ENCODE data around the gene POLR2H. TPM values are rescaled to one million over a fixed set of nuclear protein-coding genes. Genes with fewer than 3 reads are reported as not detected.

Gene POLR2H
- total and polyA plus RNA-seq, 2 experiments from 2014 or later = 66.3 to 81.2 TPM

DNA sequence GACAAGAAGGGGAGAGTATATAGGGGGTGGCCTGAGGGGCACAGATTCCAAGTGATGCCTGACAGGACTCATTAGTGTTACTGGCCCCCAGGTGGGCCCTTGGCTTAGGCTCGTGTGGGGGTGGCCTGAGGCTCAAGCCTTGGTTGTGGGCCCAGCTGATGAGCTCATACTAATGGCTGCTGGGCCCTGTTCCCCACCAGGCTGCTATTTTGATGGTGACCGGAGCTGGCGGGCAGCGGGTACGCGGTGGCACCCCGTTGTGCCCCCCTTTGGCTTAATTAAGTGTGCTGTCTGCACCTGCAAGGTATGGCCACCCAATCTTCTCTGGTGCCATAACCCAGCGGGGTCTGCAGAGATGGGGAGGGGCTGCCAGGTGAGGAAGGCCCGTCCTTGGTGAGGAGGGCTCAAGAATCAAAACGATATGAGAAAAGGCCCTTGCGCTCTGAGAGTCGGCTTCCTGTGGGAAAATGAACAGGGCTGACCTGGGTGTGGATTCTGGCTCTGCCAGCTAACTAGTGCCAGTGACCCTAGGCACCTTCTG lies 25.7 kb downstream of the POLR2H start:
- Histone ChIP-seq H3K9me3 (ENCODE audit: low read depth) (no peaks in the 10 kb centered on the region), H3K9me2 (ENCODE audit: insufficient read depth) (no peaks in the 10 kb centered on the region), H4K20me1 (ENCODE audit: insufficient read depth) (no peaks in the 10 kb centered on the region), H3K27ac (no peak overlapping the region), H3K9ac (no peak overlapping the region), H3K4me3 (no peak overlapping the region), H2AFZ (no peak overlapping the region), H3F3A (ENCODE audit: insufficient read depth) (no peaks in the 10 kb centered on the region), H3K4me1 (ENCODE audit: insufficient read depth) (no peaks in the 10 kb centered on the region), H3K4me2 (ENCODE audit: unreplicated experiment) (no peak overlapping the region), H3K36me3 (ENCODE audit: low read depth) (no peaks in the 10 kb centered on the region), H3K27me3 (replicated peaks; ENCODE audit: insufficient read depth) (peaks cover 5% of the 10 kb centered on the region; the same call in 1 of the 2 replicates), H3K79me2 (ENCODE audit: insufficient read depth) (no peaks in the 10 kb centered on the region)
- 88 to 92% methylated on average over 12 of the region's 12 CpGs for WGBS, 2 experiments (ENCODE audit: low coverage in 1 of 2, low lambda C conversion rate in 2 of 2, missing lambda C conversion rate in 2 of 2)
- in situ Hi-C loops (cut with MboI) = no loop called here
- no peak for DNase-seq
- TF ChIP-seq EZH2 (IDR thresholded peaks at IDR 0.05; ENCODE audit: insufficient read depth, poor library complexity, severe bottlenecking) (no peak), EZH2phosphoT487 (IDR thresholded peaks at IDR 0.05; ENCODE audit: insufficient read depth, low read depth) (no peak)

DNA sequence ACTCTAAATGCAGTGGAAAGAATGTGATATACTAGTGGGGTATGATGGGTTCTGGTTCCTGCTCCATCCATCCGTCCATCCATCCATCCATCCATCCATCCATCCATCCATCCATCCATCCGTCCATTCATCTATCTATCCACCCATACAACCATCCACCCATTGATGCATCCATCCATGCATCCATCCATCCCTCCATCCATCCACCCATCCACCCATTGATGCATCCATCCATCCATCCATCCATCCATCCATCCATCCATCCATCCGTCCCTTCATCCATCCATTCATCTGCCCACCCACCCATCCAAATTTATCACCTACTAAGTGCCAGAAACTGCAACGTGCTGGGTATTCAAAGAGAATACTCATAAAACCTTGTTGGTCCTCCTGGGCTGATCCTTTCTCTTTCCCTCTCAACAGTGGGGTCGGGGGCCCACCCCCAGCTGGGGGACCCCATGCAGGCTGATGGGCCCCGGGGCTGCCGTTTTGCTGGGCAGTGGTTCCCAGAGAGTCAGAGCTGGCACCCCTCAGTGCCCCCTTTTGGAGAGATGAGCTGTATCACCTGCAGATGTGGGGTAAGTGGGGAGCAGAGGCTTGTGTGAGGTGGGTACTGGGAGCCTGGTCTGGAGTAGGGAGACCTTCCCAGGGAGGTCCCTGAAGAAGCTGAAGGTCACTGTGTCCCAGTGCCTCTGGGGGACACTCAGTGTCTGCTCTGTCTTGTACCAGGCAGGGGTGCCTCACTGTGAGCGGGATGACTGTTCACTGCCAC lies 26.8 kb downstream of the POLR2H start:
- 70 to 76% methylated on average over 8 of the region's 8 CpGs for WGBS, 2 experiments (ENCODE audit: low coverage in 1 of 2, low lambda C conversion rate in 2 of 2, missing lambda C conversion rate in 2 of 2)
- no peak for DNase-seq
- Histone ChIP-seq H3K4me2 (ENCODE audit: unreplicated experiment) (no peak overlapping the region), H3K9ac (no peak overlapping the region), H4K20me1 (ENCODE audit: insufficient read depth) (no peaks in the 10 kb centered on the region), H3F3A (ENCODE audit: insufficient read depth) (no peaks in the 10 kb centered on the region), H3K9me3 (ENCODE audit: low read depth) (no peaks in the 10 kb centered on the region), H3K4me3 (no peak overlapping the region), H3K27me3 (replicated peaks; ENCODE audit: insufficient read depth) (no peaks in the 10 kb centered on the region), H3K4me1 (ENCODE audit: insufficient read depth) (no peaks in the 10 kb centered on the region), H2AFZ (no peak overlapping the region), H3K9me2 (ENCODE audit: insufficient read depth) (no peaks in the 10 kb centered on the region), H3K79me2 (ENCODE audit: insufficient read depth) (no peaks in the 10 kb centered on the region), H3K36me3 (ENCODE audit: low read depth) (no peaks in the 10 kb centered on the region), H3K27ac (no peak overlapping the region)
- TF ChIP-seq EZH2 (IDR thresholded peaks at IDR 0.05; ENCODE audit: insufficient read depth, poor library complexity, severe bottlenecking) (no peak), EZH2phosphoT487 (IDR thresholded peaks at IDR 0.05; ENCODE audit: insufficient read depth, low read depth) (no peak)
- in situ Hi-C loops (cut with MboI) = no loop called here

GRCh38 chr3:184388936-184389230 lies 27.4 kb downstream of the POLR2H start:
- H3K27me3 ChIP-seq (replicated peaks; ENCODE audit: insufficient read depth) = peaks cover 3% of the 10 kb centered on the region; the same call in 1 of the 2 replicates
- H3F3A ChIP-seq (ENCODE audit: insufficient read depth) = no peaks in the 10 kb centered on the region
- no peak overlapping the region for H3K4me2 ChIP-seq (ENCODE audit: unreplicated experiment)
- H3K4me3 ChIP-seq = no peak overlapping the region
- no peak overlapping the region for H3K27ac ChIP-seq
- no peak for DNase-seq
- no peak overlapping the region for H2AFZ ChIP-seq
- no peak for TF ChIP-seq EZH2 (IDR thresholded peaks at IDR 0.05; ENCODE audit: insufficient read depth, poor library complexity, severe bottlenecking)
- TF ChIP-seq EZH2phosphoT487 (IDR thresholded peaks at IDR 0.05; ENCODE audit: insufficient read depth, low read depth) = no peak
- H3K4me1 ChIP-seq (ENCODE audit: insufficient read depth) = no peaks in the 10 kb centered on the region
- H3K79me2 ChIP-seq (ENCODE audit: insufficient read depth) = no peaks in the 10 kb centered on the region
- H3K9me2 ChIP-seq (ENCODE audit: insufficient read depth) = no peaks in the 10 kb centered on the region
- no peaks in the 10 kb centered on the region for H3K9me3 ChIP-seq (ENCODE audit: low read depth)
- WGBS, 2 experiments (ENCODE audit: low coverage in 1 of 2, low lambda C conversion rate in 2 of 2, missing lambda C conversion rate in 2 of 2) = 81 to 82% methylated on average over 8 of the region's 8 CpGs
- no peak overlapping the region for H3K9ac ChIP-seq
- in situ Hi-C loops (cut with MboI) = no loop called here
- H3K36me3 ChIP-seq (ENCODE audit: low read depth) = no peaks in the 10 kb centered on the region
- no peaks in the 10 kb centered on the region for H4K20me1 ChIP-seq (ENCODE audit: insufficient read depth)

DNA sequence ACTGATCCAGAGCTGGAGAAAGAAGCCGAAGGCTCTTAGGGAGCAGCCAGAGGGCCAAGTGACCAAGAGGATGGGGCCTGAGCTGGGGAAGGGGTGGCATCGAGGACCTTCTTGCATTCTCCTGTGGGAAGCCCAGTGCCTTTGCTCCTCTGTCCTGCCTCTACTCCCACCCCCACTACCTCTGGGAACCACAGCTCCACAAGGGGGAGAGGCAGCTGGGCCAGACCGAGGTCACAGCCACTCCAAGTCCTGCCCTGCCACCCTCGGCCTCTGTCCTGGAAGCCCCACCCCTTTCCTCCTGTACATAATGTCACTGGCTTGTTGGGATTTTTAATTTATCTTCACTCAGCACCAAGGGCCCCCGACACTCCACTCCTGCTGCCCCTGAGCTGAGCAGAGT lies 27.9 kb downstream of the POLR2H start:
- no peaks in the 10 kb centered on the region for H4K20me1 ChIP-seq (ENCODE audit: insufficient read depth)
- in situ Hi-C loops (cut with MboI) = no loop called here
- WGBS, 2 experiments (ENCODE audit: low coverage in 1 of 2, low lambda C conversion rate in 2 of 2, missing lambda C conversion rate in 2 of 2) = 66 to 70% methylated on average over 5 of the region's 5 CpGs

More for the DNA sequence above, 27.9 kb downstream of the POLR2H start:
- Histone ChIP-seq H3K4me3 (no peak overlapping the region), H3K4me2 (ENCODE audit: unreplicated experiment) (no peak overlapping the region), H3K36me3 (ENCODE audit: low read depth) (no peaks in the 10 kb centered on the region), H3K9me2 (ENCODE audit: insufficient read depth) (no peaks in the 10 kb centered on the region), H3K9me3 (ENCODE audit: low read depth) (no peaks in the 10 kb centered on the region), H3K79me2 (ENCODE audit: insufficient read depth) (no peaks in the 10 kb centered on the region), H2AFZ (no peak overlapping the region), H3K4me1 (ENCODE audit: insufficient read depth) (no peaks in the 10 kb centered on the region), H3F3A (ENCODE audit: insufficient read depth) (no peaks in the 10 kb centered on the region), H3K27me3 (replicated peaks; ENCODE audit: insufficient read depth) (peaks cover 6% of the 10 kb centered on the region; the same call in 1 of the 2 replicates), H3K27ac (no peak overlapping the region), H3K9ac (no peak overlapping the region)
- no peak for DNase-seq
- TF ChIP-seq EZH2phosphoT487 (IDR thresholded peaks at IDR 0.05; ENCODE audit: insufficient read depth, low read depth) = no peak
- no peak for TF ChIP-seq EZH2 (IDR thresholded peaks at IDR 0.05; ENCODE audit: insufficient read depth, poor library complexity, severe bottlenecking)

All from GM23248 (cell line).